Kidney epithelial cell (primary cell): ENCODE results near the gene SERPINA9. TPM values are rescaled to one million over a fixed set of nuclear protein-coding genes. Genes with fewer than 3 reads are reported as not detected.

ENCODE experiments used
- DNase-seq: peaks from one replicate; pipeline ENCODE4 v3.0.0-alpha.2; 2010; ENCODE audit warnings: low read depth
- H3K27me3 ChIP-seq: 2 replicates; pipeline ENCODE4 v1.6.0; 2011; ENCODE audit warnings: low read length; ENCODE audit not compliant: control insufficient read depth, insufficient read depth
- H3K36me3 ChIP-seq: 2 replicates; pipeline ENCODE4 v1.5.1; 2011; ENCODE audit warnings: low read length; ENCODE audit not compliant: control insufficient read depth, insufficient read depth
- H3K4me3 ChIP-seq: 2 replicates; pipeline ENCODE4 v1.5.1; 2011; ENCODE audit warnings: low read depth, mild to moderate bottlenecking, control low read depth, low read length
- CTCF ChIP-seq: IDR thresholded peaks from 2 replicates; pipeline ENCODE4 v1.5.1; 2011; ENCODE audit warnings: mild to moderate bottlenecking, moderate library complexity, low read length, control low read depth, inconsistent platforms; ENCODE audit not compliant: insufficient read depth, poor library complexity, severe bottlenecking
- total RNA-seq: library from RNA; depleted of rRNA; stranded (reverse); fragments of >200 nt; gene quantifications from 2 replicates; pipeline ENCODE4 v1.2.3, GENCODE V29; 2015

The SERPINA9 gene
- total RNA-seq, 1 donor from 2014 or later, result not detected

- TF ChIP-seq CTCF, result no peak
- no peak overlapping the region for H3K4me3 ChIP-seq
- H3K36me3 ChIP-seq, result no peaks in the 10 kb centered on the region
- no peak for DNase-seq
- no peaks in the 10 kb centered on the region for H3K27me3 ChIP-seq
Measured at GRCh38 chr14:94469261-94469660, 6.7 kb downstream of the SERPINA9 start.

- no peak for TF ChIP-seq CTCF
- Histone ChIP-seq H3K4me3 (no peak overlapping the region), H3K36me3 (no peaks in the 10 kb centered on the region), H3K27me3 (no peaks in the 10 kb centered on the region)
- DNase-seq, result no peak
Measured at GRCh38 chr14:94467728-94468520, 8.1 kb downstream of the SERPINA9 start.

GRCh38 chr14:94466706-94467370, 9.2 kb downstream of the SERPINA9 start:
- Histone ChIP-seq H3K27me3 (no peaks in the 10 kb centered on the region), H3K4me3 (no peak overlapping the region), H3K36me3 (no peaks in the 10 kb centered on the region)
- TF ChIP-seq CTCF, result no peak
- no peak for DNase-seq

- H3K4me3 ChIP-seq, result no peak overlapping the region
- TF ChIP-seq CTCF, result no peak
- DNase-seq, result no peak
- no peaks in the 10 kb centered on the region for H3K27me3 ChIP-seq
- H3K36me3 ChIP-seq, result no peaks in the 10 kb centered on the region
Measured at GRCh38 chr14:94465042-94465441, 11.0 kb downstream of the SERPINA9 start.

GRCh38 chr14:94464290-94464689, 11.7 kb downstream of the SERPINA9 start:
- TF ChIP-seq CTCF, result no peak
- Histone ChIP-seq H3K27me3 (no peaks in the 10 kb centered on the region), H3K4me3 (no peak overlapping the region), H3K36me3 (no peaks in the 10 kb centered on the region)
- DNase-seq, result no peak
